ENCODE measurements around the gene UBTD2. TPM values are rescaled to one million over a fixed set of nuclear protein-coding genes. Genes with fewer than 3 reads are reported as not detected.

The UBTD2 gene
- total and polyA plus RNA-seq, 2 experiments from 2014 or later, result 17.9 to 46.3 TPM

GRCh38 chr5:172251419-172251818 lies 32.1 kb downstream of the UBTD2 start:
- no peak overlapping the region for H3K27ac ChIP-seq (ENCODE audit: low read depth)
- no peaks in the 10 kb centered on the region for H3F3A ChIP-seq (replicated peaks; ENCODE audit: low read depth)
- Mint-ChIP-seq H3K27ac (no peak overlapping the region), H3K9me3 (peaks cover 15% of the 10 kb centered on the region; the same call in 2 of the 3 replicates), H3K4me1 (peaks cover 2% of the 10 kb centered on the region; the same call in 2 of the 3 replicates), H3K27me3 (ENCODE audit: insufficient read depth, low read depth, poor library complexity) (peaks cover 6% of the 10 kb centered on the region), H3K36me3 (ENCODE audit: low read depth) (peaks cover 42% of the 10 kb centered on the region), H3K4me3 (no peak overlapping the region)
- peaks cover 54% of the 10 kb centered on the region for H4K20me1 ChIP-seq (replicated peaks; ENCODE audit: insufficient read depth)
- H3K4me3 ChIP-seq, result no peak overlapping the region
- no peak overlapping the region for H3K4me2 ChIP-seq
- no peak for DNase-seq (ENCODE audit: low spot score)
- no peaks in the 10 kb centered on the region for H3K9me2 ChIP-seq (ENCODE audit: insufficient read depth)
- TF ChIP-seq CREB1 (CRISPR knock-in tag; IDR thresholded peaks at IDR 0.05; ENCODE audit: low read depth) (no peak), EZH2phosphoT487 (IDR thresholded peaks at IDR 0.05; ENCODE audit: unreplicated experiment) (no peak)
- H3K27me3 ChIP-seq (ENCODE audit: insufficient read depth), result no peaks in the 10 kb centered on the region
- peaks cover 96% of the 10 kb centered on the region for H3K79me2 ChIP-seq (replicated peaks; ENCODE audit: insufficient read depth)
- H3K4me1 ChIP-seq (ENCODE audit: insufficient read depth), result no peaks in the 10 kb centered on the region
- no peak overlapping the region for H2AFZ ChIP-seq
- ATAC-seq, result no peak
- no peaks in the 10 kb centered on the region for H3K36me3 ChIP-seq (ENCODE audit: insufficient read depth)

GRCh38 chr5:172248637-172249036 lies 34.9 kb downstream of the UBTD2 start:
- ATAC-seq (no peak), DNase-seq (ENCODE audit: low spot score) (no peak)
- Histone ChIP-seq H3K4me3 (no peak overlapping the region), H3K27ac (ENCODE audit: low read depth) (no peak overlapping the region), H2AFZ (no peak overlapping the region), H3K4me2 (no peak overlapping the region), H3K79me2 (replicated peaks; ENCODE audit: insufficient read depth) (peaks cover 100% of the 10 kb centered on the region), H3K9me2 (ENCODE audit: insufficient read depth) (no peaks in the 10 kb centered on the region), H4K20me1 (replicated peaks; ENCODE audit: insufficient read depth) (peaks cover 62% of the 10 kb centered on the region; the same call in 1 of the 2 replicates), H3F3A (replicated peaks; ENCODE audit: low read depth) (peaks cover 3% of the 10 kb centered on the region), H3K4me1 (ENCODE audit: insufficient read depth) (no peaks in the 10 kb centered on the region; the same call in 1 of the 2 replicates), H3K27me3 (ENCODE audit: insufficient read depth) (no peaks in the 10 kb centered on the region), H3K36me3 (ENCODE audit: insufficient read depth) (no peaks in the 10 kb centered on the region)
- H3K36me3 Mint-ChIP-seq (ENCODE audit: low read depth), result peaks cover 20% of the 10 kb centered on the region
- TF ChIP-seq ZNF114 (CRISPR knock-in tag; IDR thresholded peaks at IDR 0.05) (no peak), CTCF (conservative IDR thresholded peaks at IDR 0.05; ENCODE audit: low read depth in 2 of 2) (no peak), STAT1 (IDR thresholded peaks at IDR 0.05; ENCODE audit: unreplicated experiment) (no peak), CREB1 (CRISPR knock-in tag; IDR thresholded peaks at IDR 0.05; ENCODE audit: low read depth) (no peak), REST (IDR thresholded peaks at IDR 0.05; ENCODE audit: unreplicated experiment) (no peak), EZH2phosphoT487 (IDR thresholded peaks at IDR 0.05; ENCODE audit: unreplicated experiment) (no peak), NANOG (IDR thresholded peaks at IDR 0.05; ENCODE audit: borderline replicate concordance) (no peak), JUNB (IDR thresholded peaks at IDR 0.05; ENCODE audit: unreplicated experiment) (no peak), ZNF331 (CRISPR knock-in tag; IDR thresholded peaks at IDR 0.05; ENCODE audit: low read depth) (no peak), ZNF462 (CRISPR knock-in tag; IDR thresholded peaks at IDR 0.05) (no peak), EZH2 (IDR thresholded peaks at IDR 0.05; ENCODE audit: low read depth, unreplicated experiment) (no peak)
- H3K27ac Mint-ChIP-seq, result no peak overlapping the region
- H3K9me3 Mint-ChIP-seq, result peaks cover 5% of the 10 kb centered on the region; the same call in 2 of the 3 replicates
- no peak overlapping the region for H3K4me3 Mint-ChIP-seq
- peaks cover 5% of the 10 kb centered on the region for H3K4me1 Mint-ChIP-seq
- peaks cover 2% of the 10 kb centered on the region for H3K27me3 Mint-ChIP-seq (ENCODE audit: insufficient read depth, low read depth, poor library complexity)

Measured in GM23338 (cell line).